ENCODE measurements around the gene ARHGEF16.

The ARHGEF16 gene

GRCh38 chr1:3529099-3529729 is 74.7 kb downstream of the ARHGEF16 start:
- Histone ChIP-seq H3K79me2 (ENCODE audit: insufficient read depth, low read depth) (no peaks in the 10 kb centered on the region), H3K36me3 (ENCODE audit: insufficient read depth) (no peaks in the 10 kb centered on the region), H3K9ac (no peak overlapping the region), H3K4me1 (ENCODE audit: low read depth, poor library complexity, severe bottlenecking) (no peaks in the 10 kb centered on the region), H3K4me3 (IDR thresholded peaks at IDR 0.05; ENCODE audit: insufficient read depth, low read depth, low read length) (no peak overlapping the region), H3K27ac (no peak overlapping the region), H4K20me1 (ENCODE audit: insufficient read depth) (no peaks in the 10 kb centered on the region), H3K4me2 (no peak overlapping the region), H2AFZ (ENCODE audit: low read depth) (no peak overlapping the region), H3K27me3 (ENCODE audit: insufficient read depth, low read depth) (peaks cover 87% of the 10 kb centered on the region)
- TF ChIP-seq CTCF (conservative IDR thresholded peaks at IDR 0.05; ENCODE audit: low read depth, low read length) = no peak

- no peak overlapping the region for H3K4me2 ChIP-seq
- peaks cover 87% of the 10 kb centered on the region for H3K27me3 ChIP-seq (ENCODE audit: insufficient read depth, low read depth)
- no peaks in the 10 kb centered on the region for H4K20me1 ChIP-seq (ENCODE audit: insufficient read depth)
- no peak overlapping the region for H3K4me3 ChIP-seq (IDR thresholded peaks at IDR 0.05; ENCODE audit: insufficient read depth, low read depth, low read length)
- TF ChIP-seq CTCF (conservative IDR thresholded peaks at IDR 0.05; ENCODE audit: low read depth, low read length) = no peak
- H3K36me3 ChIP-seq (ENCODE audit: insufficient read depth) = no peaks in the 10 kb centered on the region
- no peak overlapping the region for H2AFZ ChIP-seq (ENCODE audit: low read depth)
- H3K79me2 ChIP-seq (ENCODE audit: insufficient read depth, low read depth) = no peaks in the 10 kb centered on the region
- H3K27ac ChIP-seq = no peak overlapping the region
- H3K9ac ChIP-seq = no peak overlapping the region
- H3K4me1 ChIP-seq (ENCODE audit: low read depth, poor library complexity, severe bottlenecking) = no peaks in the 10 kb centered on the region
Measured at GRCh38 chr1:3530086-3530925, 75.8 kb downstream of the ARHGEF16 start.
